Neural cell (in vitro differentiated cells): ENCODE data around the gene GRIK3. TPM values are rescaled to one million over a fixed set of nuclear protein-coding genes. Genes with fewer than 3 reads are reported as not detected.
"Not testable (repeated sequence)": the region's sequence is repeated elsewhere in the genome, so short reads cannot be mapped to it uniquely, and the experiment has no call there.

Experiments used
- H2AFZ ChIP-seq: fragments of 200-600, 300-800 bp; sonication (generic), shearing (Covaris generic); 2 replicates; pipeline ENCODE4 v1.6.0; 2014; ENCODE audit warnings: low read depth, mild to moderate bottlenecking, antibody characterized with exemption, low read length, moderate library complexity
- H3F3A ChIP-seq: fragments of 200-600 bp; shearing (Covaris generic); 2 replicates; pipeline ENCODE4 v1.6.1; 2016; ENCODE audit warnings: mild to moderate bottlenecking, moderate library complexity, mixed read lengths, antibody characterized with exemption, low read length; ENCODE audit not compliant: insufficient read depth, poor library complexity, severe bottlenecking
- H3K27ac ChIP-seq: fragments of 200-600, 300-800 bp; sonication (generic), shearing (Covaris generic); 2 replicates; pipeline ENCODE4 v1.5.1; 2014; ENCODE audit warnings: mild to moderate bottlenecking, low read length, moderate library complexity
- H3K27me3 ChIP-seq: fragments of 300-800, 200-600 bp; sonication (generic), shearing (Covaris generic); 2 replicates; pipeline ENCODE4 v1.6.0; 2014; ENCODE audit warnings: mild to moderate bottlenecking, low read depth, low read length, moderate library complexity; ENCODE audit not compliant: insufficient read depth
- H3K36me3 ChIP-seq: fragments of 300-800, 200-600 bp; sonication (generic), shearing (Covaris generic); 2 replicates; pipeline ENCODE4 v1.5.1; 2014; ENCODE audit warnings: mild to moderate bottlenecking, antibody characterized with exemption, low read length, moderate library complexity; ENCODE audit not compliant: insufficient read depth
- H3K4me2 ChIP-seq: fragments of 300-800, 200-600 bp; sonication (generic), shearing (Covaris generic); 2 replicates; pipeline ENCODE4 v1.6.0; 2014; ENCODE audit warnings: mild to moderate bottlenecking, low read length
- H3K4me3 ChIP-seq: fragments of 300-800, 200-600 bp; sonication (generic), shearing (Covaris generic); 2 replicates; pipeline ENCODE4 v1.5.1; 2014; ENCODE audit warnings: mild to moderate bottlenecking, low read length, moderate library complexity
- H3K79me2 ChIP-seq: fragments of 200-600 bp; shearing (Covaris generic); replicated peaks from 2 replicates; pipeline ENCODE4 v1.6.0; 2014; ENCODE audit warnings: mild to moderate bottlenecking, low read length, moderate library complexity; ENCODE audit not compliant: insufficient read depth
- H3K9ac ChIP-seq: fragments of 300-800, 200-600 bp; sonication (generic), shearing (Covaris generic); 2 replicates; pipeline ENCODE4 v1.6.1; 2016; ENCODE audit warnings: mild to moderate bottlenecking, low read length, mixed read lengths
- H3K9me2 ChIP-seq: fragments of 200-600 bp; shearing (Covaris generic); 2 replicates; pipeline ENCODE4 v1.6.1; 2016; ENCODE audit warnings: mild to moderate bottlenecking, low read length, mixed read lengths; ENCODE audit not compliant: insufficient read depth
- H3K9me3 ChIP-seq: fragments of 200-600, 300-800 bp; sonication (generic), shearing (Covaris generic); 2 replicates; pipeline ENCODE4 v1.6.1; 2016; ENCODE audit warnings: mild to moderate bottlenecking, mixed run types, low read length, moderate library complexity, mixed read lengths
- H4K20me1 ChIP-seq: fragments of 200-600 bp; shearing (Covaris generic); 2 replicates; pipeline ENCODE4 v1.6.1; 2016; ENCODE audit warnings: mild to moderate bottlenecking, mixed run types; ENCODE audit not compliant: insufficient read depth
- CTCF ChIP-seq: fragments of 450-650 bp; IDR thresholded peaks from 2 replicates; pipeline ENCODE4 v1.5.1; 2014; ENCODE audit warnings: antibody characterized with exemption, mild to moderate bottlenecking, moderate library complexity; ENCODE audit not compliant: poor library complexity, severe bottlenecking
- EP300 ChIP-seq: fragments of 450-650 bp; conservative IDR thresholded peaks from 2 replicates; pipeline ENCODE4 v1.6.1; 2014; ENCODE audit warnings: antibody characterized with exemption, mild to moderate bottlenecking, moderate library complexity; ENCODE audit not compliant: poor library complexity, severe bottlenecking
- EZH2 ChIP-seq: fragments of 200-600, 300-800 bp; shearing (Covaris generic), sonication (generic); IDR thresholded peaks from 2 replicates; pipeline ENCODE4 v1.6.1; 2014; ENCODE audit warnings: antibody characterized with exemption, low read length, borderline replicate concordance, mild to moderate bottlenecking; ENCODE audit not compliant: insufficient read depth, poor library complexity, severe bottlenecking
- MXI1 ChIP-seq: fragments of 450-650 bp; conservative IDR thresholded peaks from 2 replicates; pipeline ENCODE4 v1.6.1; 2014; ENCODE audit warnings: antibody characterized with exemption, mild to moderate bottlenecking; ENCODE audit not compliant: poor library complexity, severe bottlenecking
- POLR2AphosphoS5 ChIP-seq: IDR thresholded peaks from 2 replicates; pipeline ENCODE4 v1.6.1; 2012
- RAD21 ChIP-seq: fragments of 450-650 bp; conservative IDR thresholded peaks from 2 replicates; pipeline ENCODE4 v1.6.1; 2014; ENCODE audit warnings: antibody characterized with exemption, mild to moderate bottlenecking, moderate library complexity
- REST ChIP-seq: IDR thresholded peaks from 2 replicates; pipeline ENCODE4 v1.6.1; 2012; ENCODE audit warnings: borderline replicate concordance
- SMC3 ChIP-seq: fragments of 450-650 bp; conservative IDR thresholded peaks from 2 replicates; pipeline ENCODE4 v1.6.1; 2014; ENCODE audit warnings: antibody characterized with exemption, mild to moderate bottlenecking, moderate library complexity; ENCODE audit not compliant: poor library complexity
- TAF1 ChIP-seq: IDR thresholded peaks from 2 replicates; pipeline ENCODE4 v1.6.1; 2012; ENCODE audit warnings: low read depth
- polyA plus RNA-seq: library from polyadenylated mRNA; depleted of rRNA; stranded (reverse); fragments of >200 nt; gene quantifications from 2 replicates; pipeline ENCODE4 v1.2.3, GENCODE V29; 2014

Gene GRIK3
- polyA plus RNA-seq, 1 donor from 2014 or later = 5.0 TPM

- H3K9me3 ChIP-seq = no peaks in the 10 kb centered on the region
- no peaks in the 10 kb centered on the region for H3F3A ChIP-seq
- H2AFZ ChIP-seq = no peak overlapping the region
- TF ChIP-seq SMC3 = no peak
- no peak for TF ChIP-seq EZH2
- no peak for TF ChIP-seq EP300
- no peak for TF ChIP-seq REST
- TF ChIP-seq MXI1 = no peak
- TF ChIP-seq CTCF = no peak
- TF ChIP-seq TAF1 = no peak
- no peak for TF ChIP-seq POLR2AphosphoS5
- no peak for TF ChIP-seq RAD21
- no peak overlapping the region for H3K27ac ChIP-seq
- no peaks in the 10 kb centered on the region for H3K27me3 ChIP-seq
- no peak overlapping the region for H3K4me3 ChIP-seq
- no peaks in the 10 kb centered on the region for H3K79me2 ChIP-seq
- no peaks in the 10 kb centered on the region for H3K9me2 ChIP-seq
- H3K4me2 ChIP-seq = no peak overlapping the region
- H3K9ac ChIP-seq = no peak overlapping the region
- no peaks in the 10 kb centered on the region for H3K36me3 ChIP-seq
- no peaks in the 10 kb centered on the region for H4K20me1 ChIP-seq
Observed at GRCh38 chr1:37083603-37084002, 49.3 kb upstream of the GRIK3 start.

GRCh38 chr1:37080296-37080986 is 46.1 kb upstream of the GRIK3 start:
- H4K20me1 ChIP-seq, H3F3A ChIP-seq, H3K9ac ChIP-seq, H3K9me3 ChIP-seq, H3K36me3 ChIP-seq, H2AFZ ChIP-seq, H3K79me2 ChIP-seq, H3K9me2 ChIP-seq, H3K27me3 ChIP-seq, H3K27ac ChIP-seq, H3K4me3 ChIP-seq, H3K4me2 ChIP-seq: not testable (repeated sequence)
